Ascending aorta (tissue), 2 donors: Measurements from ENCODE around the gene WIPF3. TPM values are rescaled to one million over a fixed set of nuclear protein-coding genes. Genes with fewer than 3 reads are reported as not detected.
A peak's percentile ranks its signal among the peaks of the same experiment; 100 is the strongest.

Experiments
- DNase-seq, 2 donors: peaks; one replicate each; pipeline ENCODE4 v3.0.0-alpha.2; 2019; ENCODE audit warnings: low spot score in 2 of 2
- H3K27ac ChIP-seq, 2 donors: fragments of 200-600 bp; sonication (generic); one replicate each; pipeline ENCODE4 v1.5.1; 2016 to 2017; ENCODE audit warnings: mild to moderate bottlenecking in 1 of 2
- H3K27me3 ChIP-seq: fragments of 200-600 bp; sonication (generic); one replicate; pipeline ENCODE4 v1.5.1; 2017
- H3K36me3 ChIP-seq, 2 donors: fragments of 200-600 bp; sonication (generic); one replicate each; pipeline ENCODE4 v1.5.1; 2016
- H3K4me1 ChIP-seq, 2 donors: fragments of 200-600 bp; sonication (generic); one replicate each; pipeline ENCODE4 v1.5.1; 2016 to 2017; ENCODE audit warnings: mild to moderate bottlenecking in 1 of 2
- H3K4me3 ChIP-seq, 2 donors: fragments of 200-600 bp; sonication (generic); one replicate each; pipeline ENCODE4 v1.5.1; 2016 to 2017; ENCODE audit warnings: mild to moderate bottlenecking in 1 of 2
- H3K9me3 ChIP-seq, 2 donors: fragments of 200-600 bp; sonication (generic); one replicate each; pipeline ENCODE4 v1.5.1; 2016
- CTCF ChIP-seq, 3 experiments: fragments of 200-600 bp in 2 of 3; fragments of 450-650 bp in 1 of 3; sonication (generic) in 2 of 3; IDR thresholded peaks; one replicate each; pipeline ENCODE4 v1.5.1; 2016 to 2019; ENCODE audit warnings: antibody characterized with exemption in 3 of 3, mild to moderate bottlenecking in 1 of 3, moderate library complexity in 1 of 3
- intact Hi-C: fragments of 100-400 bp; cut with DNase I; formaldehyde crosslinking; loops from one replicate; pipeline ENCODE4 v1.15.1; 2023
- total RNA-seq: library from RNA; depleted of rRNA; stranded (reverse); fragments of >200 nt; gene quantifications from one replicate; pipeline ENCODE4 v1.1.0, GENCODE V29; 2016

WIPF3 gene
- total RNA-seq, 1 donor from 2014 or later, result 4.6 TPM

- Histone ChIP-seq H3K27me3 (no peaks in the 10 kb centered on the region), H3K36me3 (peaks cover 29 to 48% of the 10 kb centered on the region in 2 donors), H3K9me3 (no peaks in the 10 kb centered on the region), H3K4me3 (no peak overlapping the region), H3K4me1 (no peaks in the 10 kb centered on the region), H3K27ac (no peak overlapping the region)
- DNase-seq, result no peak
- intact Hi-C loops, result loop anchor here (2.0 to 5.0 kb wide), 2 partner anchors 173 to 284 kb away; no protein-coding TSS in a partner anchor
- peak; percentile 65 to 85 (median 70) for TF ChIP-seq CTCF (IDR thresholded peaks at IDR 0.05)
Measured at GRCh38 chr7:29921404-29922010, 115.2 kb downstream of the WIPF3 start.

GRCh38 chr7:29922921-29923700, 116.8 kb downstream of the WIPF3 start:
- DNase-seq, result no peak
- Histone ChIP-seq H3K4me1 (no peaks in the 10 kb centered on the region), H3K36me3 (peaks cover 27 to 50% of the 10 kb centered on the region in 2 donors), H3K27ac (no peak overlapping the region), H3K9me3 (no peaks in the 10 kb centered on the region), H3K4me3 (no peak overlapping the region), H3K27me3 (no peaks in the 10 kb centered on the region)
- TF ChIP-seq CTCF (IDR thresholded peaks at IDR 0.05), result no peak
- intact Hi-C loops, result loop anchor here (5.0 kb wide), 1 partner anchor 286 kb away; no protein-coding TSS in a partner anchor

GRCh38 chr7:29924006-29924405, 117.7 kb downstream of the WIPF3 start:
- no peak for DNase-seq
- Histone ChIP-seq H3K4me1 (no peaks in the 10 kb centered on the region), H3K9me3 (no peaks in the 10 kb centered on the region), H3K36me3 (peaks cover 23 to 49% of the 10 kb centered on the region in 2 donors), H3K4me3 (no peak overlapping the region), H3K27ac (no peak overlapping the region), H3K27me3 (no peaks in the 10 kb centered on the region)
- intact Hi-C loops, result loop anchor here (5.0 kb wide), 1 partner anchor 287 kb away; no protein-coding TSS in a partner anchor
- TF ChIP-seq CTCF (IDR thresholded peaks at IDR 0.05), result no peak

- H3K27ac ChIP-seq, result no peak overlapping the region
- intact Hi-C loops, result loop anchor here (5.0 kb wide), 1 partner anchor 287 kb away; no protein-coding TSS in a partner anchor
- H3K4me1 ChIP-seq, result no peaks in the 10 kb centered on the region
- peaks cover 20 to 50% of the 10 kb centered on the region in 2 donors for H3K36me3 ChIP-seq
- no peak for DNase-seq
- H3K27me3 ChIP-seq, result no peaks in the 10 kb centered on the region
- no peak overlapping the region for H3K4me3 ChIP-seq
- TF ChIP-seq CTCF (IDR thresholded peaks at IDR 0.05), result no peak
- H3K9me3 ChIP-seq, result no peaks in the 10 kb centered on the region
Measured at GRCh38 chr7:29924684-29925083, 118.4 kb downstream of the WIPF3 start.

- intact Hi-C loops, result no loop called here
- no peaks in the 10 kb centered on the region for H3K9me3 ChIP-seq
- DNase-seq, result no peak
- no peaks in the 10 kb centered on the region for H3K4me1 ChIP-seq
- H3K36me3 ChIP-seq, result peaks cover 17 to 55% of the 10 kb centered on the region in 2 donors
- no peaks in the 10 kb centered on the region for H3K27me3 ChIP-seq
- no peak for TF ChIP-seq CTCF (IDR thresholded peaks at IDR 0.05)
- no peak overlapping the region for H3K4me3 ChIP-seq
- no peak overlapping the region for H3K27ac ChIP-seq
Measured at GRCh38 chr7:29926216-29926615, 119.9 kb downstream of the WIPF3 start.
